OCI-LY1 (cell line): ENCODE results near the gene AMZ1.

ENCODE experiments used
- H2AFZ ChIP-seq: fragments of 200-600 bp; sonication (generic), shearing (Covaris generic); 2 replicates; pipeline ENCODE4 v1.6.0; 2014; ENCODE audit warnings: antibody characterized with exemption, mild to moderate bottlenecking, low read length
- H3F3A ChIP-seq: fragments of 200-600 bp; sonication (generic), shearing (Covaris generic); 2 replicates; pipeline ENCODE4 v1.6.0; 2014; ENCODE audit warnings: mild to moderate bottlenecking, antibody characterized with exemption, low read length, moderate library complexity; ENCODE audit not compliant: insufficient read depth
- H3K27ac ChIP-seq: fragments of 200-600 bp; sonication (generic); 2 replicates; pipeline ENCODE4 v1.5.1; 2014; ENCODE audit warnings: low read length, mixed run types, mild to moderate bottlenecking, low read depth; ENCODE audit not compliant: poor library complexity, severe bottlenecking
- H3K27me3 ChIP-seq: fragments of 200-600 bp; sonication (generic); 2 replicates; pipeline ENCODE4 v1.6.0; 2014; ENCODE audit warnings: antibody characterized with exemption, mild to moderate bottlenecking, low read length, moderate library complexity; ENCODE audit not compliant: insufficient read depth
- H3K36me3 ChIP-seq: fragments of 200-600 bp; sonication (generic); 2 replicates; pipeline ENCODE4 v1.6.1; 2014; ENCODE audit warnings: mild to moderate bottlenecking, antibody characterized with exemption, low read length, moderate library complexity, mixed read lengths; ENCODE audit not compliant: insufficient read depth
- H3K4me1 ChIP-seq: fragments of 200-600 bp; sonication (generic); 2 replicates; pipeline ENCODE4 v1.5.1; 2014; ENCODE audit warnings: mild to moderate bottlenecking, low read length, moderate library complexity; ENCODE audit not compliant: insufficient read depth, severe bottlenecking
- H3K4me2 ChIP-seq: fragments of 200-600 bp; sonication (generic), shearing (Covaris generic); 2 replicates; pipeline ENCODE4 v1.6.1; 2014; ENCODE audit warnings: low read length
- H3K4me3 ChIP-seq: fragments of 200-600 bp; sonication (generic); 2 replicates; pipeline ENCODE4 v1.5.1; 2014; ENCODE audit warnings: low read length, low read depth, mild to moderate bottlenecking, mixed read lengths; ENCODE audit not compliant: poor library complexity, severe bottlenecking
- H3K79me2 ChIP-seq: fragments of 200-600 bp; shearing (Covaris generic); 2 replicates; pipeline ENCODE4 v1.6.1; 2016; ENCODE audit warnings: mixed run types, low read length, mixed read lengths; ENCODE audit not compliant: insufficient read depth
- H3K9ac ChIP-seq: fragments of 200-600 bp; sonication (generic), shearing (Covaris generic); 2 replicates; pipeline ENCODE4 v1.6.1; 2014; ENCODE audit warnings: mild to moderate bottlenecking, low read length, mixed read lengths
- H3K9me2 ChIP-seq: fragments of 200-600 bp; sonication (generic), shearing (Covaris generic); 2 replicates; pipeline ENCODE4 v1.6.1; 2014; ENCODE audit warnings: low read depth, mild to moderate bottlenecking, low read length, mixed read lengths
- H3K9me3 ChIP-seq: fragments of 200-600 bp; shearing (Covaris generic); 2 replicates; pipeline ENCODE4 v1.6.1; 2014; ENCODE audit warnings: low read length, mixed read lengths
- H4K20me1 ChIP-seq: fragments of 200-600 bp; sonication (generic), shearing (Covaris generic); 2 replicates; pipeline ENCODE4 v1.6.0; 2016; ENCODE audit warnings: mild to moderate bottlenecking, low read length; ENCODE audit not compliant: insufficient read depth
- CTCF ChIP-seq: fragments of 200-600 bp; sonication (generic), shearing (Covaris generic); IDR thresholded peaks from 2 replicates; pipeline ENCODE4 v1.5.1; 2017; ENCODE audit warnings: mild to moderate bottlenecking, antibody characterized with exemption, low read length, moderate library complexity, mixed read lengths
- EZH2 ChIP-seq: fragments of 200-600 bp; sonication (generic), shearing (Covaris generic); IDR thresholded peaks from 2 replicates; pipeline ENCODE4 v1.8.0; 2017; ENCODE audit warnings: borderline replicate concordance, mixed run types, mild to moderate bottlenecking, antibody characterized with exemption, low read length, moderate library complexity, mixed read lengths

Gene AMZ1

GRCh38 chr7:2715341-2716231 lies 27.6 kb downstream of the AMZ1 start:
- no peaks in the 10 kb centered on the region for H3K79me2 ChIP-seq
- no peaks in the 10 kb centered on the region for H3K36me3 ChIP-seq
- TF ChIP-seq EZH2 (no peak), CTCF (no peak)
- H3K27ac ChIP-seq = no peak overlapping the region
- H3K9ac ChIP-seq = no peak overlapping the region
- H3K4me1 ChIP-seq = peaks cover 11% of the 10 kb centered on the region
- no peaks in the 10 kb centered on the region for H3F3A ChIP-seq
- no peaks in the 10 kb centered on the region for H3K9me2 ChIP-seq
- no peaks in the 10 kb centered on the region for H3K9me3 ChIP-seq
- no peak overlapping the region for H3K4me3 ChIP-seq
- no peak overlapping the region for H2AFZ ChIP-seq
- H4K20me1 ChIP-seq = no peaks in the 10 kb centered on the region
- no peak overlapping the region for H3K4me2 ChIP-seq
- no peaks in the 10 kb centered on the region; the same call in 1 of the 2 replicates for H3K27me3 ChIP-seq

GRCh38 chr7:2716488-2716887 lies 28.5 kb downstream of the AMZ1 start:
- Histone ChIP-seq H3K27me3 (no peaks in the 10 kb centered on the region; the same call in 1 of the 2 replicates), H4K20me1 (no peaks in the 10 kb centered on the region), H3K9me3 (no peaks in the 10 kb centered on the region), H3K9me2 (no peaks in the 10 kb centered on the region), H3F3A (no peaks in the 10 kb centered on the region), H3K4me1 (peaks cover 7% of the 10 kb centered on the region), H3K79me2 (no peaks in the 10 kb centered on the region), H2AFZ (no peak overlapping the region), H3K4me2 (no peak overlapping the region), H3K36me3 (no peaks in the 10 kb centered on the region), H3K4me3 (no peak overlapping the region), H3K27ac (no peak overlapping the region), H3K9ac (no peak overlapping the region)
- TF ChIP-seq EZH2 (no peak), CTCF (no peak)

- Histone ChIP-seq H3K4me2 (no peak overlapping the region), H3F3A (no peaks in the 10 kb centered on the region), H4K20me1 (no peaks in the 10 kb centered on the region), H3K27ac (no peak overlapping the region), H3K79me2 (no peaks in the 10 kb centered on the region), H3K9me3 (no peaks in the 10 kb centered on the region), H3K9me2 (no peaks in the 10 kb centered on the region), H3K4me3 (no peak overlapping the region), H3K9ac (no peak overlapping the region), H3K4me1 (peaks cover 7% of the 10 kb centered on the region), H3K27me3 (no peaks in the 10 kb centered on the region; the same call in 1 of the 2 replicates), H2AFZ (no peak overlapping the region), H3K36me3 (no peaks in the 10 kb centered on the region)
- TF ChIP-seq CTCF (no peak), EZH2 (no peak)
Measured at GRCh38 chr7:2716906-2717292, 28.9 kb downstream of the AMZ1 start.
